ENCODE measurements around the gene SAMHD1. TPM values are rescaled to one million over a fixed set of nuclear protein-coding genes. Genes with fewer than 3 reads are reported as not detected.

SAMHD1 gene
- 12.5 and 16.3 TPM in 2 replicates for total RNA-seq

DNA sequence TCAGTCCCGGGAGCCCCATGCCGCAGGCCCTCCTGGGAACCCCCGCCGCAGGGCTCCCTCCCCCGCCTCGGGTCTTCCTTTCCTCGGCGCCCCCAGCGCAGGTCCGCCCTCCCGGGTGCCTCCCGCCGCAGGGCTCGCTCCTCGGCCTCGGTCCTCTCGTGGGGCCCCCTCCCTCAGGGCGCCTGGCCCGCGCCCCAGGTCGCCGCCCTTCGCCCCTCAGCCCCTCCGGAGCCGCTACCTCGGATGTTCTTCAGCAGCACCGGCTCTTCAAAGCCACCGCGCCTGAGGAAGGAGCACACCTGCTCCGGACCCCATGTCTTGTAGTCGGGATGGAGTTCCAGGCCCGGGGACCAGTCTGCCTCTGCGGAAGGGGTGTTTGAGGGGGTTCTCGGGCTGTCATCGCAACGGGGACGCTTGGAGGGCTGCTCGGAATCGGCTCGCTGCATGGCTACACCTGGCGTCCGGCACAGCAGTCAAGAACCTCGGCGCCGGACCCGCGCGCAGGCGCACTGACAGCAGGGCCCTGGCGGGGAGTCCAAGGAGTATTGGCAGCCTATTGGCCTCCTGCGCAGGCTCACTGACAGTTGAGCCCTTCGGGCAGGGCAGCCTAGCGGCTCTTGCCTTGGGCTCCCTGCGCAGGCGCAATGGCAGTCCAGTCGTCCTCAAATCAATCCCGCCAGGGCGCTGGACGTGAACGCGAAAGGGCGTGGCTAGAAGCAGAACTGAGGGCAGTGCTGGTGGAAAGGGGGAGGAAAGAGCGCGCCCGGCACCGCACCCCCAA is at the start of gene SAMHD1:
TSS of gene SAMHD1 (minus strand) at position 511 of the 781 bp plus-strand sequence. CDS start at position 446, 65 bp downstream.

DNA sequence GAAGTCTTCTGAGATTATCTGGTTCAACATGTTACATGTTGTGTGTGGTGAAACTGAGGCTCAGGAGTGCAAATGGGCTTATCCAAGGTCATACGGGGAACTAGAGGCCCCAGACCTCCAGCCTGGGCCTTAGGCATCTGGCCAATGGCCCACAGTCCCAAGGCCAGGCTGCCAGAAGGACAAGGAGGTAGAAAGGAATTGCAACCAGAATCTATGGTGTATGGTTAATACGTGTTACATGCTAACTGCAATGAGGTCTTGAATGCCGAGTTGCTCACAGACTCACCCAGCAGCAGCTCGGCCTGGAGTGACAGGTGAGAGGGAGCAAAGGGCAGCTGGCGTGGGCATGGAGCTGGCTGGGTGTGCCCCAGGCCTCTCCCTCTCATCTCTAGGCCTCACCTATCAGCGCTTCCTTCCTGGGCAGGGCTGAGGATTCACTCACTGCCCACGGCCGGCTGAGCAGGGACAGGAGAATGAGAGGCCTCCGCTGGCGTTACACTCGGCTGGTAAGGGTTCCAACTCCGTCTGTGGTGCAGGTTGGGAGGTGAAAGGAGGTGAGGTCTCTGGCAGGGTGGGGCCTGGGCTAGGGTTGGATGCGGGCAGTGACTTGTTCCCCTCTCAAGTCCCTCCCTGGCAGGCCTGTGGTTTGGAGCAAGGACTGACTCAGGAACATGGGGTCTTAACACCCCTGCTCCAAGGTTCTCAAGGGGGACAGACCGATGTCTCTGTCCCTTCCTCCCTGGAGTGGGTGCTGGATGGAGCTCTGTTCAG is 75.6 kb downstream of the SAMHD1 start, which contains the start of gene TLDC2:
TSS of gene TLDC2 (plus strand) at position 437 of the 771 bp plus-strand sequence. CDS start at position 474, 37 bp downstream.

Other genes starting within 250 kb of the SAMHD1 start
- 26.8 and 37.1 TPM in 2 replicates for gene NDRG3, start 205.6 kb downstream of the SAMHD1 start, total RNA-seq
- gene DSN1, start 177.9 kb downstream of the SAMHD1 start, total RNA-seq, result 14.6 and 17.3 TPM in 2 replicates
- gene TLDC2, start 75.6 kb downstream of the SAMHD1 start, total RNA-seq, result 0.09 and 0.11 TPM in 2 replicates
- gene RBL1, start 144.3 kb upstream of the SAMHD1 start, total RNA-seq, result 3.1 and 4.4 TPM in 2 replicates
- 207 and 238 TPM in 2 replicates for gene RPN2, start 227.6 kb upstream of the SAMHD1 start, total RNA-seq
- gene MROH8, start 227.8 kb upstream of the SAMHD1 start, total RNA-seq, result 0.98 and 1.4 TPM in 2 replicates